HEK293 (cell line): ENCODE measurements around the gene FMNL3.
A peak's percentile ranks its signal among the peaks of the same experiment; 100 is the strongest.

Source experiments
- FEZF1 ChIP-seq: fragments of 450-650 bp; formaldehyde crosslinking; IDR thresholded peaks from 2 replicates; pipeline ENCODE4 v1.5.1; 2016; ENCODE audit warnings: missing biosample characterization, missing genetic modification characterization
- GLI2 ChIP-seq: fragments of 450-650 bp; formaldehyde crosslinking; IDR thresholded peaks from 2 replicates; pipeline ENCODE4; 2017; ENCODE audit warnings: missing biosample characterization, missing genetic modification characterization, low read depth, borderline replicate concordance
- KLF8 ChIP-seq: fragments of 450-650 bp; formaldehyde crosslinking; IDR thresholded peaks from 2 replicates; pipeline ENCODE4 v1.5.1; 2016; ENCODE audit warnings: missing biosample characterization, missing genetic modification characterization
- KLF9 ChIP-seq: fragments of 450-650 bp; formaldehyde crosslinking; IDR thresholded peaks from 2 replicates; pipeline ENCODE4 v1.5.1; 2016; ENCODE audit warnings: missing biosample characterization, missing genetic modification characterization, low read depth
- PRDM10 ChIP-seq: fragments of 450-650 bp; formaldehyde crosslinking; IDR thresholded peaks from 2 replicates; pipeline ENCODE4 v1.5.1; 2016; ENCODE audit warnings: missing biosample characterization, missing genetic modification characterization
- REPIN1 ChIP-seq: fragments of 450-650 bp; formaldehyde crosslinking; IDR thresholded peaks from 2 replicates; pipeline ENCODE4 v1.5.1; 2017; ENCODE audit warnings: missing biosample characterization, missing genetic modification characterization, low read depth
- SCRT2 ChIP-seq: fragments of 450-650 bp; formaldehyde crosslinking; IDR thresholded peaks from 2 replicates; pipeline ENCODE4 v1.5.1; 2016; ENCODE audit warnings: missing biosample characterization, missing genetic modification characterization
- SP2 ChIP-seq: fragments of 450-650 bp; formaldehyde crosslinking; IDR thresholded peaks from 2 replicates; pipeline ENCODE4 v1.5.1; 2016; ENCODE audit warnings: missing biosample characterization, missing genetic modification characterization
- ZBTB20 ChIP-seq: fragments of 450-650 bp; formaldehyde crosslinking; IDR thresholded peaks from 2 replicates; pipeline ENCODE4 v1.5.1; 2016; ENCODE audit warnings: missing biosample characterization, missing genetic modification characterization
- ZBTB21 ChIP-seq: fragments of 450-650 bp; formaldehyde crosslinking; IDR thresholded peaks from 2 replicates; pipeline ENCODE4 v1.5.1; 2017; ENCODE audit warnings: missing biosample characterization, missing genetic modification characterization
- ZBTB7A ChIP-seq: fragments of 450-650 bp; formaldehyde crosslinking; IDR thresholded peaks from 2 replicates; pipeline ENCODE4 v1.5.1; 2016; ENCODE audit warnings: low read depth, missing biosample characterization, missing genetic modification characterization
- ZFHX2 ChIP-seq: fragments of 450-650 bp; formaldehyde crosslinking; conservative IDR thresholded peaks from 2 replicates; pipeline ENCODE4 v1.5.1; 2016; ENCODE audit warnings: missing biosample characterization, missing genetic modification characterization
- ZFP41 ChIP-seq: fragments of 450-650 bp; formaldehyde crosslinking; IDR thresholded peaks from 2 replicates; pipeline ENCODE4 v1.5.1; 2016; ENCODE audit warnings: missing biosample characterization, missing genetic modification characterization, borderline replicate concordance
- ZFP69B ChIP-seq: fragments of 450-650 bp; formaldehyde crosslinking; IDR thresholded peaks from 2 replicates; pipeline ENCODE4 v1.5.1; 2016; ENCODE audit warnings: missing biosample characterization, missing genetic modification characterization
- ZNF184 ChIP-seq: fragments of 450-650 bp; IDR thresholded peaks from 2 replicates; pipeline ENCODE4 v1.5.1; 2018; ENCODE audit warnings: missing biosample characterization, mild to moderate bottlenecking, missing genetic modification characterization
- ZNF280D ChIP-seq: fragments of 450-650 bp; formaldehyde crosslinking; IDR thresholded peaks from 2 replicates; pipeline ENCODE4 v1.5.1; 2016; ENCODE audit warnings: missing biosample characterization, missing genetic modification characterization
- ZNF335 ChIP-seq: fragments of 450-650 bp; formaldehyde crosslinking; conservative IDR thresholded peaks from 2 replicates; pipeline ENCODE4 v1.5.1; 2016; ENCODE audit warnings: missing biosample characterization, missing genetic modification characterization
- ZNF37A ChIP-seq: fragments of 450-650 bp; IDR thresholded peaks from 2 replicates; pipeline ENCODE4 v1.5.1; 2018; ENCODE audit warnings: missing biosample characterization, missing genetic modification characterization
- ZNF398 ChIP-seq: fragments of 450-650 bp; formaldehyde crosslinking; IDR thresholded peaks from 2 replicates; pipeline ENCODE4 v1.5.1; 2017; ENCODE audit warnings: missing biosample characterization, missing genetic modification characterization
- ZNF416 ChIP-seq: fragments of 450-650 bp; formaldehyde crosslinking; IDR thresholded peaks from 2 replicates; pipeline ENCODE4 v1.5.1; 2016; ENCODE audit warnings: missing biosample characterization, missing genetic modification characterization
- ZNF561 ChIP-seq: fragments of 450-650 bp; IDR thresholded peaks from 2 replicates; pipeline ENCODE4 v1.5.1; 2018; ENCODE audit warnings: missing biosample characterization, missing genetic modification characterization, borderline replicate concordance
- ZNF571 ChIP-seq: fragments of 450-650 bp; formaldehyde crosslinking; IDR thresholded peaks from 2 replicates; pipeline ENCODE4 v1.5.0; 2017; ENCODE audit warnings: missing biosample characterization, missing genetic modification characterization
- ZNF585B ChIP-seq: fragments of 450-650 bp; formaldehyde crosslinking; IDR thresholded peaks from 2 replicates; pipeline ENCODE4 v1.5.1; 2016; ENCODE audit warnings: missing biosample characterization, missing genetic modification characterization
- ZNF654 ChIP-seq: fragments of 450-650 bp; formaldehyde crosslinking; IDR thresholded peaks from 2 replicates; pipeline ENCODE4 v1.5.1; 2016; ENCODE audit warnings: low read depth, missing biosample characterization, missing genetic modification characterization
- ZNF670 ChIP-seq: fragments of 450-650 bp; formaldehyde crosslinking; IDR thresholded peaks from 2 replicates; pipeline ENCODE4 v1.5.1; 2016; ENCODE audit warnings: missing biosample characterization, missing genetic modification characterization, low read depth
- ZNF692 ChIP-seq: fragments of 450-650 bp; formaldehyde crosslinking; IDR thresholded peaks from 2 replicates; pipeline ENCODE4 v1.5.1; 2016; ENCODE audit warnings: missing biosample characterization, missing genetic modification characterization
- ZNF776 ChIP-seq: fragments of 450-650 bp; formaldehyde crosslinking; IDR thresholded peaks from 2 replicates; pipeline ENCODE4 v1.5.0; 2017; ENCODE audit warnings: missing biosample characterization, missing genetic modification characterization, borderline replicate concordance
- ZNF785 ChIP-seq: fragments of 450-650 bp; formaldehyde crosslinking; IDR thresholded peaks from 2 replicates; pipeline ENCODE4 v1.5.1; 2016; ENCODE audit warnings: missing biosample characterization, missing genetic modification characterization
- ZNF843 ChIP-seq: fragments of 450-650 bp; formaldehyde crosslinking; IDR thresholded peaks from 2 replicates; pipeline ENCODE4 v1.5.1; 2016; ENCODE audit warnings: missing biosample characterization, missing genetic modification characterization
- TF ChIP-seq, protein P1 (sequence below): fragments of 450-650 bp; formaldehyde crosslinking; IDR thresholded peaks from 2 replicates; pipeline ENCODE4 v1.5.1; 2016; ENCODE audit warnings: missing biosample characterization, missing genetic modification characterization

FMNL3 gene

GRCh38 chr12:49706351-49707127 is 666 bp downstream of the FMNL3 start (continued):
- TF ChIP-seq KLF9 (peak; percentile 38), ZNF692 (tag by site-specific recombination) (peak; percentile 99), FEZF1 (tag by site-specific recombination) (no peak), ZFHX2 (tag by site-specific recombination) (no peak), ZNF416 (no peak), ZNF398 (tag by site-specific recombination) (peak; percentile 92), SCRT2 (no peak), ZBTB21 (tag by site-specific recombination) (no peak), ZFP69B (peak; percentile 98), KLF8 (tag by site-specific recombination) (0 out of 2 replicates have a peak, but pooled peaks have one; percentile 5), ZNF571 (tag by site-specific recombination) (no peak), ZNF37A (tag by site-specific recombination) (no peak), SP2 (peak; percentile 55), ZNF184 (tag by site-specific recombination) (no peak), REPIN1 (tag by site-specific recombination) (no peak), ZNF670 (tag by site-specific recombination) (no peak), ZNF585B (tag by site-specific recombination) (no peak), ZNF280D (tag by site-specific recombination) (no peak), ZNF654 (tag by site-specific recombination) (no peak), ZNF335 (tag by site-specific recombination) (peak; percentile 62), ZBTB7A (tag by site-specific recombination) (0 out of 2 replicates have a peak, but pooled peaks have one; percentile 17), ZNF843 (tag by site-specific recombination) (no peak), GLI2 (tag by site-specific recombination) (no peak), ZNF776 (tag by site-specific recombination) (no peak), ZBTB20 (peak; percentile 66; the same call in 1 of the 2 replicates), PRDM10 (tag by site-specific recombination) (peak; percentile 92), ZNF785 (tag by site-specific recombination) (no peak), ZNF561 (tag by site-specific recombination) (no peak), ZFP41 (no peak)
- TF ChIP-seq, protein P1, sequence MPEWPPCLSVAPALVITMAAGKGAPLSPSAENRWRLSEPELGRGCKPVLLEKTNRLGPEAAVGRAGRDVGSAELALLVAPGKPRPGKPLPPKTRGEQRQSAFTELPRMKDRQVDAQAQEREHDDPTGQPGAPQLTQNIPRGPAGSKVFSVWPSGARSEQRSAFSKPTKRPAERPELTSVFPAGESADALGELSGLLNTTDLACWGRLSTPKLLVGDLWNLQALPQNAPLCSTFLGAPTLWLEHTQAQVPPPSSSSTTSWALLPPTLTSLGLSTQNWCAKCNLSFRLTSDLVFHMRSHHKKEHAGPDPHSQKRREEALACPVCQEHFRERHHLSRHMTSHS (tag by site-specific recombination), result no peak
